ENCODE measurements around the gene HECW1.

The HECW1 gene

DNA sequence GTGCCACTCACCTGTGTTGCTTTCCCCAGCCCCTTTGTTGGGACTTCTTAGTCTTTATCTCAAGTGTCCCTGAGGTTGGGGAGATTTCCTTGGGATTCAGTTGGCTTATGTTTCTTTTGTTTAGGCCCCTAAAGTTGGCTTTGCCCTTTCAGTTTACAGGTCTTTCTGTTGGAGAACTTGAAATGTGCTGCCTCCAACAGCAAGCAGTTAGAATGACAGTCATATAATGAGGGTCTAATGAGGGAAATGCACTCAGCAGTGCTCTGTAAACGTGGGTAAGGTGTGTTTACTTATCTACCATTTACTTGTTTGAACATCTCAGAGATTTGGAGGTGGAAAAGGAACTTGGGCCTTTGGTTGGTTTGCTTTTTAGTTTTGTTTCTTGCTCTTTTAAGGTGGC is 279.1 kb downstream of the HECW1 start:
- peaks cover 18% of the 10 kb centered on the region for H3K4me1 ChIP-seq (ENCODE audit: control insufficient read depth, insufficient read depth, low read length)
- H3K27me3 ChIP-seq (ENCODE audit: control insufficient read depth, insufficient read depth, low read length): no peaks in the 10 kb centered on the region
- no peak overlapping the region for H3K27ac ChIP-seq (ENCODE audit: low read depth, low read length)

GRCh38 chr7:43392638-43393330 is 280.3 kb downstream of the HECW1 start:
- Histone ChIP-seq H3K9ac (ENCODE audit: low read length) (no peak overlapping the region), H3K4me1 (ENCODE audit: control insufficient read depth, insufficient read depth, low read length) (peaks cover 27% of the 10 kb centered on the region), H3K4me3 (ENCODE audit: low read depth, low read length) (no peak overlapping the region), H3K27ac (ENCODE audit: low read depth, low read length) (no peak overlapping the region), H3K36me3 (ENCODE audit: control insufficient read depth, insufficient read depth, low read length) (no peaks in the 10 kb centered on the region), H3K9me3 (ENCODE audit: control insufficient read depth, insufficient read depth, low read depth, low read length) (no peaks in the 10 kb centered on the region), H3K27me3 (ENCODE audit: control insufficient read depth, insufficient read depth, low read length) (no peaks in the 10 kb centered on the region)

More for the DNA sequence above, 279.1 kb downstream of the HECW1 start:
- H3K4me3 ChIP-seq (ENCODE audit: low read depth, low read length): no peak overlapping the region
- no peak overlapping the region for H3K9ac ChIP-seq (ENCODE audit: low read length)
- H3K9me3 ChIP-seq (ENCODE audit: control insufficient read depth, insufficient read depth, low read depth, low read length): no peaks in the 10 kb centered on the region
- no peaks in the 10 kb centered on the region for H3K36me3 ChIP-seq (ENCODE audit: control insufficient read depth, insufficient read depth, low read length)

DNA sequence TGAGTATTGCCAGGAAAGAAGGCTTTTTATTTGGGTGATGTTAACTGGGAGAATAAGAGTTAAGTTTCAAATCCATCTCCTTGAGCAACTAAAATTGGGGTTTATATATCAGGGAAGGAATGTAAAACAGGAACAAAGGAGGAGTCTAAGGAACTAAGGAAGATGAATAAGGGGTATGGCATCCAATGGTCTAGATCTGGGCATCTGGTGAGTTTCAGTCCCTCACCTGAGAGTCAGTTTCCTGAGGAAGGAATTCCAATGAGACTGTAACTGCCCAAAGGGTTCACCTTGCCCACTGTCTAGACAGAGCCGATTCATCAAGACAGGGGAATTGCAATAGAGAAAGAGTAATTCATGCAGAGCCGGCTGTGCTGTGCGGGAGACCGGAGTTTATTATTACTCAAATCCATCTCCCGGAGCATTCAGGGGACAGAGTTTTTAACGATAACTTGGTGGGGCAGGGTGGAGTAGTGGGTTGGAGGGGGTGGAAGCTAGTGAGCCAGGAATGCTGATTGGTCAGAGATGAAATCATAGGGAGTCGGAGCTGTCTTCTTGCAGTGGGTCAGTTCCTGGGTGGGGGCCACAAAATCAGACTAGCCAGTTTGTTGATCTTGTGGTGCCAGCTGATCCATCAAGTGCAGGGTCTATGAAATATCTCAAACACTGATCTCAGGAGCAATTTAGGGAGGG is 282.1 kb downstream of the HECW1 start:
- H3K36me3 ChIP-seq (ENCODE audit: control insufficient read depth, insufficient read depth, low read length): no peaks in the 10 kb centered on the region; the same call in 1 of the 2 replicates
- H3K4me3 ChIP-seq (ENCODE audit: low read depth, low read length): no peak overlapping the region
- peaks cover 27% of the 10 kb centered on the region for H3K4me1 ChIP-seq (ENCODE audit: control insufficient read depth, insufficient read depth, low read length)
- no peaks in the 10 kb centered on the region; the same call in 1 of the 2 replicates for H3K9me3 ChIP-seq (ENCODE audit: control insufficient read depth, insufficient read depth, low read depth, low read length)
- H3K27me3 ChIP-seq (ENCODE audit: control insufficient read depth, insufficient read depth, low read length): no peaks in the 10 kb centered on the region
- no peak overlapping the region for H3K27ac ChIP-seq (ENCODE audit: low read depth, low read length)
- no peak overlapping the region for H3K9ac ChIP-seq (ENCODE audit: low read length)

DNA sequence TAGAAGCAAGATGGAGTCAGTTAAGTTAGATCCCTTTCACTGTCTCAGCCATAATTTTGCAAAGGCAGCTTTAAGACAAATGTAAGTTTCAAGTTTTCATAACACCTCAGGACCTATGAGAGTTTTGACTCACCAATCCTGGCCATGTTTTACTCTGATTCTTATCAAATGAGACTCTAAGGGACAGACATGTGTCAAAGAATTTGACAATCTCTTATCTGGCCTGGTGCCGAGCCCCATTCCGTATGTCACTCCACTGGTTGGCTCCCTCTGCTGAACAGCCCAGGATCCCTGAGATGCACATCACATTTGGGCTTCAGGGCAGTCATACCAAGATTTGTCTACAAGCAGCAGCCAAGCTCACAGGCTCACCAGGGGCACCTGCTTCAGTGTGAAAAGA is 282.9 kb downstream of the HECW1 start:
- H3K9ac ChIP-seq (ENCODE audit: low read length): no peak overlapping the region
- H3K4me1 ChIP-seq (ENCODE audit: control insufficient read depth, insufficient read depth, low read length): peaks cover 27% of the 10 kb centered on the region
- H3K27me3 ChIP-seq (ENCODE audit: control insufficient read depth, insufficient read depth, low read length): no peaks in the 10 kb centered on the region
- no peak overlapping the region for H3K4me3 ChIP-seq (ENCODE audit: low read depth, low read length)
- H3K27ac ChIP-seq (ENCODE audit: low read depth, low read length): 0 out of 2 replicates have a peak overlapping the region, but pooled peaks have one; percentile 49
- H3K36me3 ChIP-seq (ENCODE audit: control insufficient read depth, insufficient read depth, low read length): no peaks in the 10 kb centered on the region; the same call in 1 of the 2 replicates
- peaks cover under 1% of the 10 kb centered on the region; the same call in 1 of the 2 replicates for H3K9me3 ChIP-seq (ENCODE audit: control insufficient read depth, insufficient read depth, low read depth, low read length)

GRCh38 chr7:43396187-43396740 is 283.8 kb downstream of the HECW1 start:
- Histone ChIP-seq H3K27me3 (ENCODE audit: control insufficient read depth, insufficient read depth, low read length) (no peaks in the 10 kb centered on the region), H3K9me3 (ENCODE audit: control insufficient read depth, insufficient read depth, low read depth, low read length) (peaks cover 6% of the 10 kb centered on the region), H3K27ac (ENCODE audit: low read depth, low read length) (peak overlapping the region; percentile 49; the same call in 1 of the 2 replicates), H3K4me3 (ENCODE audit: low read depth, low read length) (peak overlapping the region; percentile 11; the same call in 1 of the 2 replicates), H3K36me3 (ENCODE audit: control insufficient read depth, insufficient read depth, low read length) (no peaks in the 10 kb centered on the region; the same call in 1 of the 2 replicates), H3K4me1 (ENCODE audit: control insufficient read depth, insufficient read depth, low read length) (peaks cover 26% of the 10 kb centered on the region), H3K9ac (ENCODE audit: low read length) (peak overlapping the region; percentile 9)

- Histone ChIP-seq H3K9ac (ENCODE audit: low read length) (no peak overlapping the region), H3K27me3 (ENCODE audit: control insufficient read depth, insufficient read depth, low read length) (no peaks in the 10 kb centered on the region), H3K27ac (ENCODE audit: low read depth, low read length) (no peak overlapping the region), H3K9me3 (ENCODE audit: control insufficient read depth, insufficient read depth, low read depth, low read length) (peaks cover 6% of the 10 kb centered on the region), H3K4me1 (ENCODE audit: control insufficient read depth, insufficient read depth, low read length) (peaks cover 20% of the 10 kb centered on the region; the same call in 1 of the 2 replicates), H3K36me3 (ENCODE audit: control insufficient read depth, insufficient read depth, low read length) (no peaks in the 10 kb centered on the region; the same call in 1 of the 2 replicates), H3K4me3 (ENCODE audit: low read depth, low read length) (no peak overlapping the region)
Measured at GRCh38 chr7:43398831-43399230, 286.4 kb downstream of the HECW1 start.

GRCh38 chr7:43405948-43406347 is 293.5 kb downstream of the HECW1 start:
- no peak overlapping the region for H3K27ac ChIP-seq (ENCODE audit: low read depth, low read length)
- H3K36me3 ChIP-seq (ENCODE audit: control insufficient read depth, insufficient read depth, low read length): no peaks in the 10 kb centered on the region
- H3K9me3 ChIP-seq (ENCODE audit: control insufficient read depth, insufficient read depth, low read depth, low read length): no peaks in the 10 kb centered on the region; the same call in 1 of the 2 replicates
- no peaks in the 10 kb centered on the region for H3K27me3 ChIP-seq (ENCODE audit: control insufficient read depth, insufficient read depth, low read length)
- H3K4me1 ChIP-seq (ENCODE audit: control insufficient read depth, insufficient read depth, low read length): peaks cover 8% of the 10 kb centered on the region
- no peak overlapping the region for H3K4me3 ChIP-seq (ENCODE audit: low read depth, low read length)
- H3K9ac ChIP-seq (ENCODE audit: low read length): no peak overlapping the region

DNA sequence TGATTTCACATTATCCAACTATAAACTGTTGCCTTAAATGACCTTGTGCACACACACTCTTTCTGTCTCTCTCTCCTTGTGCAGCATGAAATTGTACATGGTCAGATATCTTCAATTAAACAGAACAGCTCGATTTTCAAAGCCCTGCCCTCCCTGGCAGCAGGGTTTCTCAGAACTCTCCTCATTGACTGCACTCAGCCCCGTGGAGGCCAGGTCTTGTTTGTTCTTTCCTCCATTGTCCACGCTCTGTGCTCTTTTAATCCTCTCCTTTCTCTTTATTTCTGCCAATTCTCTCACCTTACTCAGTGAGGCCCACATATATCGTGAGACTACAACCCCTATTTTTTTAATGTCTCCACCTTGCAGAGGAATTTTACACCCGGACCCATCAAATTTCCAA is 294.5 kb downstream of the HECW1 start:
- H3K27me3 ChIP-seq (ENCODE audit: control insufficient read depth, insufficient read depth, low read length): no peaks in the 10 kb centered on the region
- no peaks in the 10 kb centered on the region for H3K36me3 ChIP-seq (ENCODE audit: control insufficient read depth, insufficient read depth, low read length)
- H3K4me1 ChIP-seq (ENCODE audit: control insufficient read depth, insufficient read depth, low read length): peaks cover 8% of the 10 kb centered on the region
- H3K27ac ChIP-seq (ENCODE audit: low read depth, low read length): no peak overlapping the region
- H3K9ac ChIP-seq (ENCODE audit: low read length): no peak overlapping the region
- no peak overlapping the region for H3K4me3 ChIP-seq (ENCODE audit: low read depth, low read length)
- H3K9me3 ChIP-seq (ENCODE audit: control insufficient read depth, insufficient read depth, low read depth, low read length): no peaks in the 10 kb centered on the region

DNA sequence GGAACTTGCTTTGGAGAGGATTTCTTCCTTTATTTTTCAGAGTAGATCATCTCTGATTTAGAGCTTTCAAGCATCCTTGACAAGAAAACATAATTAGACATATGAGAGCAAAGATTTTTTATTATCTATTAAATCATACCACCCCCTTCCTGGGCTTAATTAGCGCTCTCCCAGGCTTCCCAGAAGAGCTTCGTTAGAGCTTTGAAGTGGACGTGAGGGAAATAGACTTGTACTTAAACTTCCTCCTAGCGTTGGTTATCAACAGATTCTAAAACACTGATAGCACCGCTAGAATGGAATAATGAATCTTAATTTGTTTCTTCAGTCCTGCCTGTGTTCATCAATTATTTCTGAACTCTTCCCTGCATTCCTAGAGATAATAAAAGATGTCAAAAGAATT is 296.5 kb downstream of the HECW1 start:
- peaks cover 8% of the 10 kb centered on the region for H3K4me1 ChIP-seq (ENCODE audit: control insufficient read depth, insufficient read depth, low read length)
- no peaks in the 10 kb centered on the region for H3K27me3 ChIP-seq (ENCODE audit: control insufficient read depth, insufficient read depth, low read length)
- no peaks in the 10 kb centered on the region for H3K36me3 ChIP-seq (ENCODE audit: control insufficient read depth, insufficient read depth, low read length)

DNA sequence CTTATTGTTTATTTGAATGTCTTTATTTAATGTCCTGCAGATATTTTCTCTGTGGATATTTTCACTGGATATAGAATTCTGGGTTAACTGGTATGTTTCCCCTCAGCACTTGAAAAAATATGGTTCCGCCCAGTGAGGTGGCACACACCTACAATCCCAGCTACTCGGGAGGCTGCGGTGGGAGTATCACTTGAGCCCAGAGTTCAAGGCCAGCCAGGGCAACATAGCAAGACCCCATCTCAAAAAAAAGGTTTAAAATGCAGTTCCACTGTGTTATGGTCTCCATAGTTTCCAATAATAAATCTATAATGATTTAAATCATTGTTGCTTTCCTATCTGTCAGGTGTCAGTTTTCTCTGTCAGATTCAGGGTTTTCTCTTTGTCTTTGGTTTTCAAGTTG is 305.0 kb downstream of the HECW1 start:
- Histone ChIP-seq H3K27ac (ENCODE audit: low read depth, low read length) (no peak overlapping the region), H3K9me3 (ENCODE audit: control insufficient read depth, insufficient read depth, low read depth, low read length) (peaks cover 18% of the 10 kb centered on the region), H3K27me3 (ENCODE audit: control insufficient read depth, insufficient read depth, low read length) (no peaks in the 10 kb centered on the region), H3K36me3 (ENCODE audit: control insufficient read depth, insufficient read depth, low read length) (no peaks in the 10 kb centered on the region), H3K4me3 (ENCODE audit: low read depth, low read length) (no peak overlapping the region; the same call in 1 of the 2 replicates), H3K4me1 (ENCODE audit: control insufficient read depth, insufficient read depth, low read length) (no peaks in the 10 kb centered on the region), H3K9ac (ENCODE audit: low read length) (no peak overlapping the region)

More for the DNA sequence above, 296.5 kb downstream of the HECW1 start:
- H3K27ac ChIP-seq (ENCODE audit: low read depth, low read length): no peak overlapping the region
- H3K4me3 ChIP-seq (ENCODE audit: low read depth, low read length): no peak overlapping the region
- no peak overlapping the region for H3K9ac ChIP-seq (ENCODE audit: low read length)
- H3K9me3 ChIP-seq (ENCODE audit: control insufficient read depth, insufficient read depth, low read depth, low read length): no peaks in the 10 kb centered on the region

DNA sequence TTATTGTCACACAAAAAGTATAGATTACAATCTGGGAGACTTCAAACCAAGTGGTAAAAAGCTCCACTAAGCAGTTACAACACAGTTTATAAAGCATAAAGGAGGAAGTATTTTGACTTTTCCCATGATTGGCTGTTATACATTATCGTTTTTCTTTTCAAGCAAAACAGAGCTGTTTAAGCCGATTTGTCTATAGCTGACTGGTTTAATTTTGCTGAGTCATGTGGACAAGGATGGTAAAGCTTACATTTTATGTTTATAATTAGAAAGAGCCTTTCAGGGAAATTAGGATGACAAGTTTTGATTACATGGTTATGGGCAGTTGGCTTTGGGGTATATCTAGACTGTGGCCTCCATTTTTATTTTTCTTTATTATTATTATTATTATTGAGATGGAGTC is 318.0 kb downstream of the HECW1 start:
- Histone ChIP-seq H3K4me1 (ENCODE audit: control insufficient read depth, insufficient read depth, low read length) (no peaks in the 10 kb centered on the region), H3K4me3 (ENCODE audit: low read depth, low read length) (no peak overlapping the region), H3K9me3 (ENCODE audit: control insufficient read depth, insufficient read depth, low read depth, low read length) (peaks cover 2% of the 10 kb centered on the region; the same call in 1 of the 2 replicates), H3K36me3 (ENCODE audit: control insufficient read depth, insufficient read depth, low read length) (no peaks in the 10 kb centered on the region), H3K9ac (ENCODE audit: low read length) (no peak overlapping the region), H3K27ac (ENCODE audit: low read depth, low read length) (no peak overlapping the region), H3K27me3 (ENCODE audit: control insufficient read depth, insufficient read depth, low read length) (no peaks in the 10 kb centered on the region)

Measured in HUES6 (cell line).